M059J (cell line): ENCODE measurements around the gene HOXA4. TPM values are rescaled to one million over a fixed set of nuclear protein-coding genes. Genes with fewer than 3 reads are reported as not detected.

Experiments
- DNase-seq: peaks from one replicate; pipeline ENCODE4 v3.0.0-alpha.2; 2012; ENCODE audit warnings: low read depth
- total RNA-seq: library from RNA; depleted of rRNA; stranded (reverse); fragments of >200 nt; shearing (Covaris generic); gene quantifications from 2 replicates; pipeline ENCODE4 v1.2.3, GENCODE V29; 2014

The HOXA4 gene
- total RNA-seq, 1 experiment from 2014 or later: 5.8 TPM

- no peak for DNase-seq
These were observed 24.2 kb downstream of the HOXA4 start for GRCh38 chr7:27106181-27106900.

GRCh38 chr7:27105301-27106031 lies 25.1 kb downstream of the HOXA4 start:
- no peak for DNase-seq

GRCh38 chr7:27104341-27105058 lies 26.1 kb downstream of the HOXA4 start:
- no peak for DNase-seq

GRCh38 chr7:27103489-27104226 lies 26.9 kb downstream of the HOXA4 start:
- peak; percentile 55 for DNase-seq

DNA sequence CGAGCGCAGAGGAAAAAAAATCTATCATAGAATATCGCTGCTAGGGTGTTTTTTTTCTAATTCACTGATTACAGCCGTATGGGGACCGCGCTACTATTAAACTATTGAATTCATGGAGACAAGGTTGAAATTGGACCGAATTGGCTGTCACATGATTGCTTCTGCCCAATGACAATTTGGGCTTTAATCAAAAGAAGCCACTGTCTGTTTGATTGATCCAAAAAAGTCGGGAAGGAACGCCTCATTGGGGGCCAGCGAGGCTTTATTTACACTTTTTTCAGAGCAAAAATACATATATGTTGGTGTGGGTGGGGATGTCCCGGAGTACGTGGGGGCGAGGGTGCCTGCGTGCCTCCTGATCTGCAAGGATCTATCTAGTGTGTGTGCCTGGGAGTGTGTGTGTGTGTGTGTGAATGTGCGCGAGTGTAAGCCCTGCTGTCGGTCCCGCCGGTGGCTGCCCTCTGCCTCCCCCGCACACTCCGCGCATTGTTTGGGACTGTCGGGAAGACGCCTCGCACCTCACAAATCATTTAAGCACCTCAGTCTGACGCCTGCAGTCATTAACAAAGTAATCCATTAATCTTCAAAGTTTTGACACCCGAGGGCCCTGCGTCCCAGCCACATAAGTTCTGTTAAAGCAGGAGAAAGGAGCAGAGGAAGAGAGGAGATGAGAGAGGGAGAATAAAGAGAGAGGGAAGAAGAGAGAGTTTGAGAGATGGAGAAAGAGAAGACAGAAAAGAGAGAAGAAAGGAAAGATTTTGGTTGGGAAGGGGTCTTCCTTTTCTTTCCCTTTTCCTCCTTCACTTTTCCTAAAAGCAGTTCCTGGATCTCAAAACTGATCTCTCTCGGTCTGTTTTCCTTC lies 27.7 kb downstream of the HOXA4 start, which contains the start of gene HOXA2:
HOXA2 (minus strand) TSS at position 103 of the 862 bp plus-strand sequence. CDS start 183 bp downstream, outside the sequence.
- DNase-seq: peak; percentile 70

GRCh38 chr7:27101957-27102580 lies 28.5 kb downstream of the HOXA4 start:
- DNase-seq: no peak

DNA sequence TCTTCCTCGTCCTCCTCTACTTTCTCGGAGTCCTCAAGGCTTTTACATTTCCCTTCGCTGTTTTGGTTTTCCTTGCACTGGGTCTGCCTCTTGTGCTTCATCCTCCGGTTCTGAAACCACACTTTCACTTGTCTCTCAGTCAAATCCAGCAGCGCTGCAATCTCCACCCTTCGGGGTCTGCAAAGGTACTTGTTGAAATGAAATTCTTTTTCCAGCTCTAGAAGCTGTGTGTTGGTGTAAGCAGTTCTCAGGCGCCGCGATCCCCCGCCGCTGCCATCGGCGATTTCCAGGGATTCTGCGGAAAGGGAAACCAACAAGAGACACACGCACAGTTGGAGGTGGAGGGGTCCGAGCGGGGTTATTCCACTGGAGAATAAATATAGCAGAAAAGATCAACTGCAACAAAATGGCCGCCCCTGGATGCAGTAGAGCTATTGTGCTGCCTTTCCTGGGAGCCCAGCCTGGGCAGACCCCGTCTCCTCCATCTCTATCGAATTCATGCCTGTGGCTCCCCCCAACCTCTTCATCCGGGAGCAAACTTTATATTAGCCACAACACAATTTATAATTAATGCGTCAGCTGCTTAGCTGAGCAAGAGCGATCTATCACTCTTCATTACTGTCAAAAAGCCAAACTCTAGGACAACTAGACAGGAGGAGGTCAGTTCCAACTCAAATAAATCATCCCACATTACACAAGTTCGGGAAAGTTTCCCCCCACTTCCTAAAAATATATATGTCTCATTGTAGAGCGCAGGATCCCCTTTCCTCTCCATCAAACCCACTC lies 29.2 kb downstream of the HOXA4 start:
- peak; percentile 55 for DNase-seq

- DNase-seq: no peak
These were observed 29.8 kb downstream of the HOXA4 start for GRCh38 chr7:27100694-27101170.

DNA sequence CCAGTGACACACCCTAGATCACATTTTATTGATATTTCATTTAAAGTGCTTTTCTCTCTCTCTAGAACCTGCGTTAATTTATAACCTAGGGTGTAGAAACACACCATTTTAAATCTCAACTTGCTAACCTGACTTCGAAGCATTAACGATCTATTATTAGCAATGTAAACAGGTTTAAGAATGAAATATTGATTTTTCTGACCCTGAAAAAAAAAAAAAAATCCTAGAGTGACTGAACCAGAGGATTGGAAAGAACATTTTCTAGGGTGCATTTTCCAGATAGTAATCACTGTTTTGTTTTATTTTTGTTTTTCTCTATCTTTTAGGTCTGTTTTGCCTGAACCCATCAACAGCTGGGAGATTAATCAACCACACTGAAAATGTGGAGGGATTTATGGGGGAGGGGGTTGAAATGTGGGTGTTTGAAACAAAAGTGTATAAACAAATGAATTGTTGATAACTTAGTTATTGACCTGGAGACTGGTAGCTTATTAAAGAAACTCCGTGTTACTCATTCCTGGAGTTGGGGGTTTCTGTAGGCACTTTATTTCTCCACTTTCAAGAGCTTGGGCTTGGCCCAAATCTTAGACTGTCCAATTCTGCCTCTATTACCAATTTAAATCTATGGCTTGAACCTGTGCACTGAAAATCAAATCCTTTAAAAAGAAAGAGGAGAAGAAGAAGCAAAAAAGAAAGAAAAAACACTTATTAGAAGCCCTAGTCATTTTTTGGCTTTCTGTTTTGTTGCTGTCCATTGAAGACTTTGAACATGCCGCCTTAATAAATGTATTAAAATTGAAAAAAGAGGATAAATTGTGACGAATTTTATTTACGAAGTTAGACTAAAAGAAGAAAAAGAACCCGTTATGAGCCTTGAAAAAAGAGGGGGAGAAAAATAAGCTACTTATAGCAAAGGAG lies 30.8 kb downstream of the HOXA4 start:
- DNase-seq: no peak

DNA sequence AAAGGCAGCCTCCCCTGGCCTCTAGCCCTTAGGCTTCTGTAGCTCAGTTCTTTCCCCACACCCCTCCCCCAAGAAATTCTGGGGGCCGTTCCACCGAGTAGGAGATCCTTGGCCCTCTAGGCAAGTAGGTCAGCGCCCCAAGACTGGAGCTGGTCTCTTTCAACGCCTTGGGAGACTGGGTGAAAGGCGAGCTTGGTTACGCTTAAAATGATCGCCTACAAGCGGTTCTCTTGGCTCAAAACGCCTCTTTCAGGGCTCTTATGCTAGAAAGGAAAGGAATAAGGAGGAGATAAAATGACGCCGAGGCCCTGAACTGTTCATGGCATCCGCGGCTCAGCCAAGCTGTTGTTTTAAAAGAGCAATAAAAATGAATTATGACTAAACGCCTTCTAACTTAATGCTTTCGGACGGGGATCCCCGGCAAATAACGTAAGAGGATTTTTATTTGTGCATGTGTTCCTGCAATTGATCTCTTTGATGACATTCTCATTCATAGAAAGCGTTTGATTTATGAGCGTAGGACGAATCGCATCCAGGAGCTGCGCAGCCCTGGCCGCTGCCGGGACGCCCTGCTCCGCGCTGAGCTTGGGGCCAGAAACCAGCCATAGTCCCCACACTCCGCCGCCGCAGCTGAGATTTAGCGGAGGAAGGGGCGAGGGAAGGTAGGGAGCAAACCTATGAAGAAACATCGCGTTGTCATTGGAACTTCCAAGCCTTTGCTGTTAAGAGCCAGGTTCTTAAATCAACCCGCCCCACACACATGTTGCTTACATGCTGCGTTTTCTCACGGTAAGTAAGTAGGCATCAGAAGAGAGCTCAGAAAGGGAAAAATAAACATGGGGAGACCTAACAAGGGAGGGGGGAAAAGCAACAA lies 31.7 kb downstream of the HOXA4 start:
- DNase-seq: no peak

GRCh38 chr7:27097686-27098577 lies 32.6 kb downstream of the HOXA4 start:
- peak; percentile 56 for DNase-seq

DNA sequence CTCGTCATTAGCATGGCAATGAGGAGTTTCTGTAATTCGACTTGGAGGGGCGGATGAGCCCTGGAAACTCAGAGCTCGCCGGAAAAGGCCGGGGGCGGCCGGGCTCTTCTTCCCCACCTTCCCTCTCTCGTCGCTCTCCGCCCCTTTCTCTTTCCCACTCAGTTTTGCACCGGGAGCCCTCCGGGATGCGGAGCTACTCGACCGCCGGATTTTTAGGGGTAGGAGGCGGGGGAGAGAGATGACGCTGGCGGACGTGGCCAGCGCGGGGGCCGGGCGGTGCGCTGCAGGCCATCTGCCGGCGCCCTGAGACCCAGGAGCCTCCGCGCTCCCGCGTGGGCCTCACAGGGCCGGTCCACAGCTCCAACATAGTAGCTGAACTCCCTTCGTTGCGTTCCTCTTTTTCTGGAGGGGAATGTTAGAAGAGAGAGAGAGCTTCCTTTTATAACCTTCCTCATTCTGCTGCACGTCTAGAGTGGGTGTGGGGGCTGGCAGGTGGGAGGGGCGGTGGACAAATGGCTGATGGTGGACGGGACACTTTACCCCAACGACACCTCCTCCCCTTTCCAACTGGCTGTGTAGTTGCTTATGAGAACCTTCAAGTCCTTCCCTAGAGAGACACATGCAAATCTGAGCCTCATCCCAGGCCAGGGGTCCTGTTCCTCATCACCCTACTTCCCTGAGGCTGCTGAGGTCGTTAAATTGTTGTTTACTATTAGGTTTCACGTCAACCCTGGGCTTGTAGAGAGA lies 33.6 kb downstream of the HOXA4 start:
- DNase-seq: peak; percentile 64

GRCh38 chr7:27095897-27096767 lies 34.4 kb downstream of the HOXA4 start, which contains the start of gene HOXA1:
TSS of gene HOXA1 (minus strand) at chr7:27096000. CDS start at chr7:27095912, 88 bp downstream.
- DNase-seq: peak; percentile 95
